ENCODE data around the gene CDK5RAP2. TPM values are rescaled to one million over a fixed set of nuclear protein-coding genes. Genes with fewer than 3 reads are reported as not detected.
A peak's percentile ranks its signal among the peaks of the same experiment; 100 is the strongest.

The CDK5RAP2 gene
- total and polyA plus RNA-seq, 10 donors = 19.5 to 93.7 (median 61.9) TPM

- no peak overlapping the region for H3K4me3 ChIP-seq
- 52 to 76% (median 63%) methylated on average over 3 of the region's 3 CpGs for WGBS, 5 donors
- H3K9me3 ChIP-seq = no peaks in the 10 kb centered on the region
- DNase-seq = no peak
- TF ChIP-seq POLR2AphosphoS5 (IDR thresholded peaks at IDR 0.05) = no peak
- no peak for TF ChIP-seq POLR2A (IDR thresholded peaks at IDR 0.05)
- no peak for TF ChIP-seq CTCF (IDR thresholded peaks at IDR 0.05 in 8 of 11, conservative IDR thresholded peaks at IDR 0.05 in 3 of 11)
- intact Hi-C loops (cut with DNase I; ENCODE audit: low total_unique reads) = no loop called here
- H3K27ac ChIP-seq = peak overlapping the region in 5 of 8 donors; percentile 9 to 76 (median 62)
- no peaks in the 10 kb centered on the region for H3K27me3 ChIP-seq (replicated peaks in 1 of 7)
- peaks cover 0 to 100% (median 36%) of the 10 kb centered on the region in 6 donors for H3K36me3 ChIP-seq
- H3K4me1 ChIP-seq = no peaks in the 10 kb centered on the region
Observed at GRCh38 chr9:120465685-120466407, 114.1 kb downstream of the CDK5RAP2 start.

GRCh38 chr9:120464887-120465421 lies 115.0 kb downstream of the CDK5RAP2 start:
- H3K9me3 ChIP-seq = no peaks in the 10 kb centered on the region
- H3K36me3 ChIP-seq = peaks cover 0 to 100% (median 37%) of the 10 kb centered on the region in 6 donors
- H3K4me3 ChIP-seq = no peak overlapping the region
- H3K27me3 ChIP-seq (replicated peaks in 1 of 7) = no peaks in the 10 kb centered on the region
- peak overlapping the region in 2 of 8 donors; percentile 71 to 76 for H3K27ac ChIP-seq
- TF ChIP-seq POLR2A (IDR thresholded peaks at IDR 0.05) (no peak), CTCF (IDR thresholded peaks at IDR 0.05 in 8 of 11, conservative IDR thresholded peaks at IDR 0.05 in 3 of 11) (no peak), POLR2AphosphoS5 (IDR thresholded peaks at IDR 0.05) (no peak)
- intact Hi-C loops (cut with DNase I; ENCODE audit: low total_unique reads) = no loop called here
- no peaks in the 10 kb centered on the region for H3K4me1 ChIP-seq
- 91 to 98% (median 96%) methylated on average over 4 of the region's 4 CpGs for WGBS, 5 donors
- DNase-seq = no peak

GRCh38 chr9:120464176-120464886 lies 115.6 kb downstream of the CDK5RAP2 start:
- H3K4me3 ChIP-seq = no peak overlapping the region

More at GRCh38 chr9:120464176-120464886, 115.6 kb downstream of the CDK5RAP2 start:
- Histone ChIP-seq H3K27me3 (replicated peaks in 1 of 7) (no peaks in the 10 kb centered on the region), H3K9me3 (no peaks in the 10 kb centered on the region), H3K4me1 (no peaks in the 10 kb centered on the region), H3K36me3 (peaks cover 0 to 100% (median 36%) of the 10 kb centered on the region in 6 donors), H3K27ac (peak overlapping the region in 2 of 8 donors; percentile 33 to 71)
- TF ChIP-seq POLR2A (IDR thresholded peaks at IDR 0.05) = no peak
- TF ChIP-seq CTCF (IDR thresholded peaks at IDR 0.05 in 8 of 11, conservative IDR thresholded peaks at IDR 0.05 in 3 of 11) = no peak
- no peak for TF ChIP-seq POLR2AphosphoS5 (IDR thresholded peaks at IDR 0.05)
- 91 to 94% (median 92%) methylated on average over 6 of the region's 6 CpGs for WGBS, 5 donors
- intact Hi-C loops (cut with DNase I; ENCODE audit: low total_unique reads) = no loop called here
- no peak for DNase-seq

All from spleen (tissue), 11 donors.